Amniotic epithelial cell (primary cell): ENCODE results near the gene DACT2.
"Not testable (repeated sequence)": the region's sequence is repeated elsewhere in the genome, so short reads cannot be mapped to it uniquely, and the experiment has no call there.

Experiments
- DNase-seq: peaks from one replicate; pipeline ENCODE4 v3.0.0-alpha.2; 2010; ENCODE audit warnings: low read depth

Gene DACT2

GRCh38 chr6:168281314-168281713, 38.3 kb downstream of the DACT2 start:
- DNase-seq: not testable (repeated sequence)

- no peak for DNase-seq
These were observed 38.7 kb downstream of the DACT2 start for GRCh38 chr6:168280899-168281245.

GRCh38 chr6:168280020-168280898, 39.3 kb downstream of the DACT2 start:
- no peak for DNase-seq

- no peak for DNase-seq
These were observed 40.1 kb downstream of the DACT2 start for GRCh38 chr6:168279403-168279935.

- no peak for DNase-seq
These were observed 40.7 kb downstream of the DACT2 start for GRCh38 chr6:168278904-168279303.

GRCh38 chr6:168277274-168277669, 42.3 kb downstream of the DACT2 start:
- no peak for DNase-seq

- no peak for DNase-seq
These were observed 42.9 kb downstream of the DACT2 start for GRCh38 chr6:168276576-168277273.

- no peak for DNase-seq
These were observed 44.4 kb downstream of the DACT2 start for GRCh38 chr6:168275168-168275567.

GRCh38 chr6:168274037-168274952, 45.3 kb downstream of the DACT2 start:
- DNase-seq: no peak

- no peak for DNase-seq
These were observed 46.0 kb downstream of the DACT2 start for GRCh38 chr6:168273441-168274036.

- DNase-seq: no peak
These were observed 46.9 kb downstream of the DACT2 start for GRCh38 chr6:168272415-168273325.

GRCh38 chr6:168270274-168271172, 49.1 kb downstream of the DACT2 start:
- DNase-seq: no peak

- no peak for DNase-seq
These were observed 49.9 kb downstream of the DACT2 start for GRCh38 chr6:168269455-168270243.

GRCh38 chr6:168268755-168269154, 50.8 kb downstream of the DACT2 start:
- no peak for DNase-seq

GRCh38 chr6:168267779-168268178, 51.8 kb downstream of the DACT2 start:
- DNase-seq: not testable (repeated sequence)

GRCh38 chr6:168265827-168266815, 53.5 kb downstream of the DACT2 start:
- DNase-seq: no peak

GRCh38 chr6:168265394-168265793, 54.2 kb downstream of the DACT2 start:
- DNase-seq: no peak
